ENCODE measurements around the gene CSK. TPM values are rescaled to one million over a fixed set of nuclear protein-coding genes. Genes with fewer than 3 reads are reported as not detected.
A peak's percentile ranks its signal among the peaks of the same experiment; 100 is the strongest.

CSK gene
- total RNA-seq, 1 donor from 2014 or later, result 70.9 TPM

DNA sequence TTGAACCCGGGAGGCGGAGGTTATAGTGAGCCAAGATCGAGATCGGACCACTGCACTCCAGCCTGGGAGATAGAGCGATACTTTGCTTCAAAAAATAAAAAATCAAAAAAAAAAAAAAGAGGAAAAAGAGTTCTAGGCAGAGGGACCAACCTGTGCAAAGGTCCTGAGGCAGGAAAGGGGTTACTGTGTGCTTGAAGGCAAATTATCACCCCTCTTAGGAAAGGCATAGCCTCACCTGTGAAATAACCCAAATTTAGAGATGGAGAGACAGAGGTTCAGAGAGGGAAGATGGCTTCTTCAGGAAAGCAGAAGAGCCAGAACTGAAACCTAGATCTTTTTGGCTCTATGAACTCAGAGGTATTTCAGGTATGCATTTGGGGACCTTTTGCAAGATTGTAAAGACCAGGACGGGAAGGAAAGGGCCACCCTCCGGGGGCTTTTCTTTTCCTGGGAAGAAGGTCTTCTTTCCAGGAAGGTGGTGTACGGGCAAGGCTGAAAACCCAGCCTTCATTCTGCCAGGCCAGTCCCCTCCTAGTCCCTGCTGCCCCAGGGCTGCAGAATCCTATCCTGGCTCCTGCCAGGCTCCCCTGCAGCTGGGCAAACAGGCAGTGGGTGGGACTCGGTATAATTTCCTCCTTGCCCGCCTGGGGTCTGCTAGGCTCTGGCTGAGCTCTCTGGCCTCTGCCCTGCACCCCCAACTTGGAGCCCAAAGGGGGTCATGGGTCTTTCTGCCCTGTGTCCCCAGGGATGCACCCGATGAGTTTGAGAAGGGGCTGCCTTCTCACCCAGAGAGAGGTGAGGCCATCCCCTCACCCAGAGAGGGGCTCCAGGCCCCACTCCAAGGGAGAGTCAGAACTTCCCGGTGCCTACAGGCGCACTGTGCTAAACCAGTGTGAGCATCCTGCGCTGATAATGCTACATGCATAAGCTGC lies 14.4 kb upstream of the CSK start:
- Mint-ChIP-seq H3K36me3 (ENCODE audit: insufficient read depth) (no peaks in the 10 kb centered on the region), H3K9me3 (ENCODE audit: low read depth) (no peaks in the 10 kb centered on the region), H3K4me3 (ENCODE audit: low read depth) (no peak overlapping the region), H3K27ac (no peak overlapping the region), H3K27me3 (peaks cover 17% of the 10 kb centered on the region), H3K4me1 (ENCODE audit: low read depth) (peaks cover 2% of the 10 kb centered on the region)
- TF ChIP-seq, protein P1, sequence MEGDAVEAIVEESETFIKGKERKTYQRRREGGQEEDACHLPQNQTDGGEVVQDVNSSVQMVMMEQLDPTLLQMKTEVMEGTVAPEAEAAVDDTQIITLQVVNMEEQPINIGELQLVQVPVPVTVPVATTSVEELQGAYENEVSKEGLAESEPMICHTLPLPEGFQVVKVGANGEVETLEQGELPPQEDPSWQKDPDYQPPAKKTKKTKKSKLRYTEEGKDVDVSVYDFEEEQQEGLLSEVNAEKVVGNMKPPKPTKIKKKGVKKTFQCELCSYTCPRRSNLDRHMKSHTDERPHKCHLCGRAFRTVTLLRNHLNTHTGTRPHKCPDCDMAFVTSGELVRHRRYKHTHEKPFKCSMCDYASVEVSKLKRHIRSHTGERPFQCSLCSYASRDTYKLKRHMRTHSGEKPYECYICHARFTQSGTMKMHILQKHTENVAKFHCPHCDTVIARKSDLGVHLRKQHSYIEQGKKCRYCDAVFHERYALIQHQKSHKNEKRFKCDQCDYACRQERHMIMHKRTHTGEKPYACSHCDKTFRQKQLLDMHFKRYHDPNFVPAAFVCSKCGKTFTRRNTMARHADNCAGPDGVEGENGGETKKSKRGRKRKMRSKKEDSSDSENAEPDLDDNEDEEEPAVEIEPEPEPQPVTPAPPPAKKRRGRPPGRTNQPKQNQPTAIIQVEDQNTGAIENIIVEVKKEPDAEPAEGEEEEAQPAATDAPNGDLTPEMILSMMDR (IDR thresholded peaks at IDR 0.05; ENCODE audit: unreplicated experiment), result no peak
- no peak for DNase-seq (ENCODE audit: low spot score, unreplicated experiment)

DNA sequence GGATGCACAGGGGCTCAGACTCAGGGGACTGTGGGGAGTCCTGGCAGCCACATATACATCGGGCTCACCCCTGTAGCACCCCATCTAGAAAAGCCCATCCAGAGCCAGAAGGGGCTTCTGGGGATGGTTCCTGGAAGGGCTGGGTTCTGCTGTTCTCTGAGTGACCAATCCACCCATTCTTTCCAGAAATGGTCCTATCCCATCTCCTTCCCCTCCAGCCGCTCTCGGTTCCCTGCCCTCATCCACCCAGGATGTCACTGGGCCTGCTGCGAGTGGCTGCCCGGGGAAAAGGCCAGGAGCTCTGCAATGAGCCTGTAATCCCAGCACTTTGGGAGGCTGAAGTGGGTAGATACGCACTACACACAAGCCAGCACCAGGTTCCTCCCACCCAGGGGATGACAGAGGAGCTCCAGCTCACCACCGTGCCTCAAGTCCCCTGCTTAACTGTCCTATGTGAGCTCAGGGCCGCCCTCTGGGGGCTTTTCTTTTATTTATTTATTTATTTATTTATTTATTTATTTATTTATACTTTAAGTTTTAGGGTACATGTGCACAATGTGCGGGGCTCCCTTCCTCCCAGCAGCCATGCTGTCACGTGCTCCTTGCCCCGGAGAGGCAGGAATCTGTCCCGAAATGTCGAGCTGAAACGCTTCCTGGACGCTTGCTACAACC lies 13.6 kb upstream of the CSK start:
- H3K4me3 Mint-ChIP-seq (ENCODE audit: low read depth), result no peak overlapping the region
- peak overlapping the region; percentile 19 for H3K27ac Mint-ChIP-seq
- H3K4me1 Mint-ChIP-seq (ENCODE audit: low read depth), result peaks cover 2% of the 10 kb centered on the region
- TF ChIP-seq, protein P1 (IDR thresholded peaks at IDR 0.05; ENCODE audit: unreplicated experiment), result no peak
- peaks cover 17% of the 10 kb centered on the region for H3K27me3 Mint-ChIP-seq
- no peaks in the 10 kb centered on the region for H3K36me3 Mint-ChIP-seq (ENCODE audit: insufficient read depth)
- no peaks in the 10 kb centered on the region for H3K9me3 Mint-ChIP-seq (ENCODE audit: low read depth)
- no peak for DNase-seq (ENCODE audit: low spot score, unreplicated experiment)

DNA sequence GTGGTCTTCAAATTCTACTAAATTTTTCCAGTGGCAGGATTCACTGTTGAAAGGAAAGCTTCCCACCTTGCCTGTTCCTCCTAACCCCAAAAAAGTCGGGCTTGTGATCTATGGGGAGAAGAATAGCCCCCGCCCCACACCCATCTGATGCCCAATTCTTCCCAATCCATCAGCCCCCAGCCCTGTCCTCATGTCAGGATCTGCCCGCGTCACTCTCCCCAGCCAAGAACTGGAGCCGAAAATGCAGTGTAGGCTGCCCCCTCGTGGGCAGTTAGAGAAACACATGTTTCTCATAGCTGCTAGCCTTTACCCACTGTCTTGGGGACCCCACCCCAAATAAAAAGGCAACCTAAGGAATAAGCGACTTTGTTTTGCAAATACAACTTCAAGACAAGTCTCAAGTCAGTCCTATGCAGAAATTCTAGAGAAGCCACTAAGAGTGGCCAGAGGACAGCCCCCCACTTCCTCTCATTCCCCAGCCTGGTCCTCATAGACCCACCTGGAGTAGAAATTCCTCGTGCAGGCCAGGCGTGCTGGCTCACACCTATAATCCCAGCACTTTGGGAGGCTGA lies 13.0 kb upstream of the CSK start:
- peak overlapping the region; percentile 19 for H3K27ac Mint-ChIP-seq
- TF ChIP-seq, protein P1 (IDR thresholded peaks at IDR 0.05; ENCODE audit: unreplicated experiment), result peak; percentile 83

DNA sequence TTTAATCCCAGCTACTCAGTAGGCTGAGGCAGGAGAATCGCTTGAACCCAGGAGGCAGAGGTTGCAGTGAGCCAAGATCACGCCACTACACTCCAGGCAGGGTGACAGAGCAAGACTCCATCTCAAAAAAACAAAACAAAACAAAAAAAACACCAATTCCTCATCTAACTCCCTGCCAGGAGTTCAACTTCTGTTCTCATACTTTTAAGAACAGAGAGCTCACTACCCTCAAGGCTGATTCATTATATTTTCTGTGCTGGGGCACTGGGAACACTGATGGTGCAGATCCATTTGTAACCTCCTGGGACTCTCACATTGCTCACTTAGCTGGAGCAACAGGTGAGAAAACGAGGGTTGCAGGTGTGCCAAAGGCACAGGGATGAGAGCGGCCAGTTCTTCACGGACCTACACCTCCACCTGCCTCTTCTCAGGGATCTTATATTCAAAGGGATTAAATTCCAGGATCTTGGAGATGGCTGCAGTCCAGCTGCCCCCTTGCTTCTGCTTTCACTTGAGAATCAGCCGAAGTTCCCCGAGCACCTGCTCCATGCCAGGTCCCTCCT lies 12.3 kb upstream of the CSK start:
- Mint-ChIP-seq H3K4me1 (ENCODE audit: low read depth) (peaks cover 4% of the 10 kb centered on the region), H3K4me3 (ENCODE audit: low read depth) (no peak overlapping the region), H3K36me3 (ENCODE audit: insufficient read depth) (no peaks in the 10 kb centered on the region), H3K27ac (no peak overlapping the region), H3K27me3 (peaks cover 17% of the 10 kb centered on the region), H3K9me3 (ENCODE audit: low read depth) (no peaks in the 10 kb centered on the region)
- TF ChIP-seq, protein P1 (IDR thresholded peaks at IDR 0.05; ENCODE audit: unreplicated experiment), result no peak
- no peak for DNase-seq (ENCODE audit: low spot score, unreplicated experiment)

More for the DNA sequence above, 13.0 kb upstream of the CSK start:
- H3K27me3 Mint-ChIP-seq, result peaks cover 17% of the 10 kb centered on the region
- peaks cover 4% of the 10 kb centered on the region for H3K4me1 Mint-ChIP-seq (ENCODE audit: low read depth)
- H3K4me3 Mint-ChIP-seq (ENCODE audit: low read depth), result no peak overlapping the region
- no peaks in the 10 kb centered on the region for H3K9me3 Mint-ChIP-seq (ENCODE audit: low read depth)
- H3K36me3 Mint-ChIP-seq (ENCODE audit: insufficient read depth), result no peaks in the 10 kb centered on the region
- peak; percentile 53 for DNase-seq (ENCODE audit: low spot score, unreplicated experiment)
